KMS-11 (cell line): ENCODE results near the gene FLNC.

Experiments
- H2AFZ ChIP-seq: fragments of 200-600 bp; sonication (generic); 2 replicates; pipeline ENCODE4 v1.6.1; 2016; ENCODE audit warnings: antibody characterized with exemption, mixed run types, low read depth
- H3K27ac ChIP-seq: fragments of 200-600 bp; sonication (generic); 2 replicates; pipeline ENCODE4 v1.6.1; 2016; ENCODE audit warnings: mild to moderate bottlenecking, mixed run types
- H3K27me3 ChIP-seq: fragments of 200-600 bp; sonication (generic); 2 replicates; pipeline ENCODE4 v1.6.1; 2017; ENCODE audit warnings: mild to moderate bottlenecking, low read depth, mixed run types, moderate library complexity; ENCODE audit not compliant: insufficient read depth
- H3K36me3 ChIP-seq: fragments of 200-600 bp; sonication (generic); 2 replicates; pipeline ENCODE4 v1.6.1; 2017; ENCODE audit warnings: mild to moderate bottlenecking, mixed run types; ENCODE audit not compliant: insufficient read depth
- H3K4me1 ChIP-seq: fragments of 200-600 bp; sonication (generic); 2 replicates; pipeline ENCODE4 v1.6.1; 2016; ENCODE audit warnings: mild to moderate bottlenecking, low read depth, mixed run types; ENCODE audit not compliant: poor library complexity, severe bottlenecking
- H3K4me2 ChIP-seq: fragments of 200-600 bp; sonication (generic); 2 replicates; pipeline ENCODE4 v1.7.0; 2016; ENCODE audit warnings: mild to moderate bottlenecking, mixed run types
- H3K4me3 ChIP-seq: fragments of 200-600 bp; sonication (generic); IDR thresholded peaks from 2 replicates; pipeline ENCODE4 v1.6.1; 2017; ENCODE audit warnings: low read depth, low read length, mixed read lengths; ENCODE audit not compliant: insufficient read depth
- H3K79me2 ChIP-seq: fragments of 200-600 bp; sonication (generic); 2 replicates; pipeline ENCODE4 v1.6.1; 2016; ENCODE audit warnings: low read depth, mixed run types; ENCODE audit not compliant: insufficient read depth
- H3K9ac ChIP-seq: fragments of 200-600 bp; sonication (generic); 2 replicates; pipeline ENCODE4 v1.6.1; 2016; ENCODE audit warnings: mild to moderate bottlenecking, mixed run types
- H4K20me1 ChIP-seq: fragments of 200-600 bp; sonication (generic); 2 replicates; pipeline ENCODE4 v1.6.1; 2016; ENCODE audit warnings: mild to moderate bottlenecking, mixed run types; ENCODE audit not compliant: insufficient read depth
- TF ChIP-seq, protein P1 (sequence below): fragments of 200-600 bp; sonication (generic); conservative IDR thresholded peaks from 2 replicates; pipeline ENCODE4 v1.6.1; 2017; ENCODE audit warnings: low read depth, mild to moderate bottlenecking, antibody characterized with exemption, low read length, moderate library complexity, mixed read lengths

The FLNC gene

DNA sequence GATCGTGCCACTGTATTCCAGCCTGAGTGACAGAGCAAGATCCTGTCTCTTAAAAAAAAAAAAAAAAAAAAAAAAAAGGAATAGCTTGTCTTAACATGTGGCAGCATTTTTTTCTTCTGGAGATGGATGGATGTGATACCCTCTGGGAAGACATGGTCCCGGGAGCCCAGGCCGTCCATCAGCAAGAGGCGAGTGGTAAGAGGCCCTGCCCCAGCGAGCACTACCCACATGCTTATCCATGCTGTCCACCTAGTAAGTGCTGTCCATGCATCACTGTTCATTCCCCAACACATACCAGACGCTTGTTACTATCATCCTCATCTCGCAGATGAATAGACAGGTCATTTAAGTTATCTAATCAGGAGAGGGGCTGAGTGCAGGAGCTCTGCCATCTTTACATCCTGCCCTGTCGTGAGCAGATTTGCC lies 45.3 kb downstream of the FLNC start:
- Histone ChIP-seq H3K9ac (no peak overlapping the region), H3K4me2 (no peak overlapping the region), H3K4me1 (no peaks in the 10 kb centered on the region), H3K79me2 (no peaks in the 10 kb centered on the region), H4K20me1 (no peaks in the 10 kb centered on the region), H3K36me3 (no peaks in the 10 kb centered on the region), H3K27ac (no peak overlapping the region), H3K4me3 (no peak overlapping the region), H2AFZ (no peak overlapping the region), H3K27me3 (no peaks in the 10 kb centered on the region; the same call in 1 of the 2 replicates)
- TF ChIP-seq, protein P1, sequence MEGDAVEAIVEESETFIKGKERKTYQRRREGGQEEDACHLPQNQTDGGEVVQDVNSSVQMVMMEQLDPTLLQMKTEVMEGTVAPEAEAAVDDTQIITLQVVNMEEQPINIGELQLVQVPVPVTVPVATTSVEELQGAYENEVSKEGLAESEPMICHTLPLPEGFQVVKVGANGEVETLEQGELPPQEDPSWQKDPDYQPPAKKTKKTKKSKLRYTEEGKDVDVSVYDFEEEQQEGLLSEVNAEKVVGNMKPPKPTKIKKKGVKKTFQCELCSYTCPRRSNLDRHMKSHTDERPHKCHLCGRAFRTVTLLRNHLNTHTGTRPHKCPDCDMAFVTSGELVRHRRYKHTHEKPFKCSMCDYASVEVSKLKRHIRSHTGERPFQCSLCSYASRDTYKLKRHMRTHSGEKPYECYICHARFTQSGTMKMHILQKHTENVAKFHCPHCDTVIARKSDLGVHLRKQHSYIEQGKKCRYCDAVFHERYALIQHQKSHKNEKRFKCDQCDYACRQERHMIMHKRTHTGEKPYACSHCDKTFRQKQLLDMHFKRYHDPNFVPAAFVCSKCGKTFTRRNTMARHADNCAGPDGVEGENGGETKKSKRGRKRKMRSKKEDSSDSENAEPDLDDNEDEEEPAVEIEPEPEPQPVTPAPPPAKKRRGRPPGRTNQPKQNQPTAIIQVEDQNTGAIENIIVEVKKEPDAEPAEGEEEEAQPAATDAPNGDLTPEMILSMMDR, result no peak

DNA sequence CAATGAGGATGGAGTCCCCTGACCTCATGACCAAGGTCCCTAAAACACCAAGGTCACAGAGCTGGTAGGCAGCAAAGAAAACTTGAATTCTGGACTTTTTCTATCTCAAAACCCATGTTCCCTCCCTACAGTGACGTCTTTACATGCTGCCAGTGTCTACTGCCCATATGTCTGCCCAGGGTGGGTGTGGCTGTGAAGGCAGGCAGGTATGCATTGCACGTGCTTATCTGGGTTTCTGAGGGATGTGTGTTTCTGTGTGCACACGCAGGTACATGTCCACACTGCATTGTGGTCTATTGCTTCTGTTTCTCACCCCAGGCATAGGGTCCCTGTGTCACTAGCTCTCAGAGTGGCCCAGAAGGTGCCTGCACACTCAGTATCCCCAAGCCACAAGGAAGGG lies 45.9 kb downstream of the FLNC start:
- Histone ChIP-seq H3K36me3 (no peaks in the 10 kb centered on the region), H3K4me3 (no peak overlapping the region), H3K27me3 (no peaks in the 10 kb centered on the region; the same call in 1 of the 2 replicates), H3K9ac (no peak overlapping the region), H3K79me2 (no peaks in the 10 kb centered on the region), H2AFZ (no peak overlapping the region), H3K27ac (no peak overlapping the region), H3K4me2 (no peak overlapping the region), H4K20me1 (no peaks in the 10 kb centered on the region), H3K4me1 (no peaks in the 10 kb centered on the region)
- TF ChIP-seq, protein P1, result no peak

DNA sequence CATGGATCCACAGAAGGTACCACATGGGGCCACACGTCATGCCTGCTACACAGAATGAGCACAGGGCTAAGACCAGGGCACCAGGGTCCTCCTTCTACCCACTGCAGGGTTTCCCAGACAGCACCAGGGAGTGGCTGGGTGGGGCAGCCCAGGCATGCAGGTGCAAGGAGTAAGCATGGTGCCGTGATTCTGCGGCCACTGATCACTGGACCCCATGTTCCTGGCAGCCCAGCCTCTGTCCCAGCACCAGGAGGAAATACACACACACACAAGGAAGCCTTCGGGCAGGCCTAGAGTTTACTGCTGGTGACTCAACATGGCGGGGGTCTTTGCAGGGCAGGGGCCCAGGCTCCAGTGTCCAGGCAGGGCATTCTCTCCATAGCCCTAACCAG lies 46.4 kb downstream of the FLNC start:
- no peaks in the 10 kb centered on the region for H3K36me3 ChIP-seq
- H3K27me3 ChIP-seq, result no peaks in the 10 kb centered on the region

DNA sequence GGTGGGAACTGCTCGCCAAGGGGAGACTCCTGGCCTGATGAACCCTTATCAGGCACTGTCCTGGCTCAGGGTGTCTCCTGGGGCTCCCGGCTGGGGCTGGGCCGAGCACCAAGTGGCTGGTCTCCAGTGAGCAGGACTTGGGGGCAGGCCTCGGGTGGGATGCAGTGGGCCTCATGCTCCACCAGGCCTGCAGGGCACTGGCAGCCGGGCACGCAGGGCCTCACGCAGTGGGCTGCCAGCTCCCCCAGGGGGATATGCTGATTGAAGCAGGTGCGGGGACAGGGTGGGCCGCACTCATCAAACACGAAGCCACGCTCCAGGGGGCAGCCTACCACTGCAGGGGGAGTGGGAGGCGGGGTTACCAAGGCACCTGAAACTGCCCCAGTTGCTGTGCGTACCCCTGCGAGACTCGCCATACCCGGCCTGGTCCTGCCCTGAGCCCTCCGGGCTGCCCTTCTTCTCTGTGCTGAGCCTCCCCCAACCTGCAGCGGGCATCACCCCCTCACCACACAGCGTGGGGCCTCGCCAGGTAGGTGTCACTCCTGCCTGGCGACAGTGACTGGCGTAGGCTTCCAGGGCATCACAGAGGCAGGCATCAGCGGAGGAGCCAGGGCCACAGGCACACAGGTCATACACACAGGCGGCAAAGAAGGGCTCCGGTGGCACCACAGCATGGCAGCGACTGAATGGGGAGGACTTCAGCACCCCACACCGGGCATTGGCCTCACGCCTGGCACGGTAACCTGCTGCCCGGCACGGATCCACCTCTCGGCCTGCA lies 47.0 kb downstream of the FLNC start:
- H2AFZ ChIP-seq, result no peak overlapping the region
- no peaks in the 10 kb centered on the region for H3K79me2 ChIP-seq
- H3K27me3 ChIP-seq, result no peaks in the 10 kb centered on the region
- H4K20me1 ChIP-seq, result no peaks in the 10 kb centered on the region
- no peak overlapping the region for H3K9ac ChIP-seq
- H3K4me3 ChIP-seq, result no peak overlapping the region
- no peak overlapping the region for H3K27ac ChIP-seq
- H3K4me1 ChIP-seq, result no peaks in the 10 kb centered on the region
- no peak overlapping the region for H3K4me2 ChIP-seq
- TF ChIP-seq, protein P1, result no peak
- no peaks in the 10 kb centered on the region for H3K36me3 ChIP-seq

More for the DNA sequence above, 46.4 kb downstream of the FLNC start:
- H3K79me2 ChIP-seq, result no peaks in the 10 kb centered on the region
- H3K27ac ChIP-seq, result no peak overlapping the region
- no peak overlapping the region for H3K9ac ChIP-seq
- no peaks in the 10 kb centered on the region for H3K4me1 ChIP-seq
- TF ChIP-seq, protein P1, result no peak
- H2AFZ ChIP-seq, result no peak overlapping the region
- no peak overlapping the region for H3K4me2 ChIP-seq
- no peaks in the 10 kb centered on the region for H4K20me1 ChIP-seq
- H3K4me3 ChIP-seq, result no peak overlapping the region
